ENCODE data around the gene PLEKHG2. TPM values are rescaled to one million over a fixed set of nuclear protein-coding genes. Genes with fewer than 3 reads are reported as not detected.
A peak's percentile ranks its signal among the peaks of the same experiment; 100 is the strongest.

Gene PLEKHG2
- total and polyA plus RNA-seq, 2 donors (not counting 1 experiment from before 2014, with no cell fraction given), result 13.1 to 13.7 TPM

DNA sequence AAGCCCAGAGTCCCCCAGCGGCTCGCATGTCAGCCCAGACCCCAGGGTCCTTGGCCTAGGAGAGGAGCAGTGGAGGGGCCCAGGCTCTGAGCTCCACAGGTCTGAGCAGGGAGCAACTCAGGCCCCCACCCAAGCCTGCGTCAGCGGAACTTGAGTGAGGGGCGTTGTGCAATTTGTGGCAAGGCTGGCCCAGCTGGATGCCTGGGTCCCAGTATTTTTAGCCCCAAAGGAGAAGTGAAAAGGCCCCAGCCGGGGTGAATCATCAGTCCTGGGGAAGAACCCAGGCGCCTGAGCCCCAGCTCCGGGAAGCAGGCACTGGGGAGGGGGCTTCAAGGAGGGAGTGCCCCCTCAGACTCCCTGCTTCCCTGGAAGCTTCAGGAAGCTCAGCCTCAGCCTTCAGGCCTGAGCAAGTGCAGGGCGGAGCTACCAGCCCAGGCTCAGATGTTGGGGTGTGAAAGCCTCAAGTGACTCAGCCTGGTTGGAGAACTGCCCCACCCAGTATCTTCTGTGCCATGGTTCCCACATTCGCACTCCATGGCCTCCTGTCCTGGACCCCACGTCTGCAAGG, 14.1 kb upstream of the PLEKHG2 start:
- Histone ChIP-seq H3K4me3 (replicated peaks in 1 of 4; ENCODE audit: control extremely low read depth in 1 of 4, insufficient read depth in 1 of 4, low read depth in 3 of 4, low read length in 4 of 4) (peak overlapping the region in 1 of 4 experiments; percentile 1), H3K27ac (ENCODE audit: insufficient read depth, low read length) (peak overlapping the region; percentile 83), H3K4me1 (ENCODE audit: control insufficient read depth, extremely low read depth, insufficient read depth, low read length) (peaks cover 32% of the 10 kb centered on the region), H3K79me2 (ENCODE audit: control insufficient read depth, insufficient read depth, low read length) (peaks cover 2% of the 10 kb centered on the region), H3K36me3 (ENCODE audit: control insufficient read depth, insufficient read depth, low read length) (peaks cover 10% of the 10 kb centered on the region), H3K9me3 (ENCODE audit: control insufficient read depth, insufficient read depth, low read depth, low read length) (no peaks in the 10 kb centered on the region), H2AFZ (ENCODE audit: low read length) (no peak overlapping the region), H4K20me1 (ENCODE audit: control insufficient read depth, extremely low read depth, insufficient read depth, low read length) (no peaks in the 10 kb centered on the region), H3K27me3 (ENCODE audit: control insufficient read depth, insufficient read depth, low read length) (no peaks in the 10 kb centered on the region), H3K4me2 (ENCODE audit: extremely low read depth, insufficient read depth, low read length) (peak overlapping the region; percentile 16), H3K9ac (ENCODE audit: insufficient read depth, low read length) (peak overlapping the region; percentile 54)
- peak; percentile 74 to 95 for DNase-seq (ENCODE audit: low read depth in 2 of 2)
- no peak for TF ChIP-seq EZH2 (IDR thresholded peaks at IDR 0.05; ENCODE audit: low read length, missing control alignments)
- TF ChIP-seq, protein P1, sequence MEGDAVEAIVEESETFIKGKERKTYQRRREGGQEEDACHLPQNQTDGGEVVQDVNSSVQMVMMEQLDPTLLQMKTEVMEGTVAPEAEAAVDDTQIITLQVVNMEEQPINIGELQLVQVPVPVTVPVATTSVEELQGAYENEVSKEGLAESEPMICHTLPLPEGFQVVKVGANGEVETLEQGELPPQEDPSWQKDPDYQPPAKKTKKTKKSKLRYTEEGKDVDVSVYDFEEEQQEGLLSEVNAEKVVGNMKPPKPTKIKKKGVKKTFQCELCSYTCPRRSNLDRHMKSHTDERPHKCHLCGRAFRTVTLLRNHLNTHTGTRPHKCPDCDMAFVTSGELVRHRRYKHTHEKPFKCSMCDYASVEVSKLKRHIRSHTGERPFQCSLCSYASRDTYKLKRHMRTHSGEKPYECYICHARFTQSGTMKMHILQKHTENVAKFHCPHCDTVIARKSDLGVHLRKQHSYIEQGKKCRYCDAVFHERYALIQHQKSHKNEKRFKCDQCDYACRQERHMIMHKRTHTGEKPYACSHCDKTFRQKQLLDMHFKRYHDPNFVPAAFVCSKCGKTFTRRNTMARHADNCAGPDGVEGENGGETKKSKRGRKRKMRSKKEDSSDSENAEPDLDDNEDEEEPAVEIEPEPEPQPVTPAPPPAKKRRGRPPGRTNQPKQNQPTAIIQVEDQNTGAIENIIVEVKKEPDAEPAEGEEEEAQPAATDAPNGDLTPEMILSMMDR (conservative IDR thresholded peaks at IDR 0.05 in 1 of 2, IDR thresholded peaks at IDR 0.05 in 1 of 2; ENCODE audit: low read depth in 1 of 2, low read length in 2 of 2), result no peak

DNA sequence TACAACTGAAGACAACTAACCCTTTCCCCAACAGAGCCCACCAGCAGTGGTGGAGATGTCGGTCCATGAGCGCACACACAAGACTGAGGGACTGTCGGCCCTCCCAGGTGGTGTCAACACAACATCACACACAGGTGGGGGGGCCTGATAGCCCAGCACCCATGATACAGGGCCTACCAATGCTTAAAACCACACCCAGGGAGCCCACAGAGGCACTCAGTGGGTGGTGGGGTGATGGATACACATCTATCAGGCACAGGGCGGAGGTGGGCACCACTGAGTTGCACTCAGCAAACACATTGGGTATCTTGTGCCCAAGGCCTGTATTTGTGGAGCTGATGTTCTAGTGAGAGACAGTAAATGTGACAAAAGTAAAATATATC, 12.8 kb upstream of the PLEKHG2 start:
- Histone ChIP-seq H3K27ac (ENCODE audit: insufficient read depth, low read length) (no peak overlapping the region), H3K4me1 (ENCODE audit: control insufficient read depth, extremely low read depth, insufficient read depth, low read length) (peaks cover 32% of the 10 kb centered on the region), H4K20me1 (ENCODE audit: control insufficient read depth, extremely low read depth, insufficient read depth, low read length) (no peaks in the 10 kb centered on the region), H3K79me2 (ENCODE audit: control insufficient read depth, insufficient read depth, low read length) (no peaks in the 10 kb centered on the region), H3K9me3 (ENCODE audit: control insufficient read depth, insufficient read depth, low read depth, low read length) (no peaks in the 10 kb centered on the region), H2AFZ (ENCODE audit: low read length) (no peak overlapping the region), H3K4me3 (replicated peaks in 1 of 4; ENCODE audit: control extremely low read depth in 1 of 4, insufficient read depth in 1 of 4, low read depth in 3 of 4, low read length in 4 of 4) (no peak overlapping the region), H3K36me3 (ENCODE audit: control insufficient read depth, insufficient read depth, low read length) (peaks cover 4% of the 10 kb centered on the region), H3K9ac (ENCODE audit: insufficient read depth, low read length) (no peak overlapping the region), H3K4me2 (ENCODE audit: extremely low read depth, insufficient read depth, low read length) (no peak overlapping the region), H3K27me3 (ENCODE audit: control insufficient read depth, insufficient read depth, low read length) (no peaks in the 10 kb centered on the region)
- DNase-seq (ENCODE audit: low read depth in 2 of 2), result no peak
- TF ChIP-seq, protein P1 (conservative IDR thresholded peaks at IDR 0.05 in 1 of 2, IDR thresholded peaks at IDR 0.05 in 1 of 2; ENCODE audit: low read depth in 1 of 2, low read length in 2 of 2), result no peak
- no peak for TF ChIP-seq EZH2 (IDR thresholded peaks at IDR 0.05; ENCODE audit: low read length, missing control alignments)

GRCh38 chr19:39400061-39400460, 12.4 kb upstream of the PLEKHG2 start:
- Histone ChIP-seq H3K9me3 (ENCODE audit: control insufficient read depth, insufficient read depth, low read depth, low read length) (no peaks in the 10 kb centered on the region), H2AFZ (ENCODE audit: low read length) (no peak overlapping the region), H3K9ac (ENCODE audit: insufficient read depth, low read length) (no peak overlapping the region), H4K20me1 (ENCODE audit: control insufficient read depth, extremely low read depth, insufficient read depth, low read length) (no peaks in the 10 kb centered on the region), H3K27ac (ENCODE audit: insufficient read depth, low read length) (no peak overlapping the region), H3K4me3 (replicated peaks in 1 of 4; ENCODE audit: control extremely low read depth in 1 of 4, insufficient read depth in 1 of 4, low read depth in 3 of 4, low read length in 4 of 4) (no peak overlapping the region), H3K27me3 (ENCODE audit: control insufficient read depth, insufficient read depth, low read length) (no peaks in the 10 kb centered on the region), H3K4me1 (ENCODE audit: control insufficient read depth, extremely low read depth, insufficient read depth, low read length) (peaks cover 32% of the 10 kb centered on the region), H3K4me2 (ENCODE audit: extremely low read depth, insufficient read depth, low read length) (no peak overlapping the region), H3K36me3 (ENCODE audit: control insufficient read depth, insufficient read depth, low read length) (peaks cover 3% of the 10 kb centered on the region), H3K79me2 (ENCODE audit: control insufficient read depth, insufficient read depth, low read length) (no peaks in the 10 kb centered on the region)
- TF ChIP-seq, protein P1 (conservative IDR thresholded peaks at IDR 0.05 in 1 of 2, IDR thresholded peaks at IDR 0.05 in 1 of 2; ENCODE audit: low read depth in 1 of 2, low read length in 2 of 2), result no peak
- DNase-seq (ENCODE audit: low read depth in 2 of 2), result no peak
